ENCODE results near the gene DR1.

DNA sequence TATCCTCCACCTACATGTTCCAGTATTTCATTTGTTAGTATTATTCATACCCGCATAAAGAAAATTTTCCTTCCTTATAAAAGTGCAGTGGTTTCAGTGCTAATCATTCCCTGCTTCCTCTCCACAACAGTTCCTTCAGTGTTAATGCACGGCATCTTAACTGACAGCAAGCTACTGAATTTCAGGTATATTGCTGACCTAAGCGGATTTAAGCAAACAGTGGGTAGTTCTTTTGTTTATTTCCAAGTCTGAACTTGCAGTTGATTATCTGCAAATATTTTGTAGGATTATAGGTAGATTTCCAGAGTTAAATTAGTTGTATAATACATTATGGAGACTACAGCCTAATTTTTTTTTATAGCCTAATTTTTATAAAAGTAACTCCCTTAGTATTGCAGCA is 15.1 kb upstream of the DR1 start:
- TF ChIP-seq EZH2 (IDR thresholded peaks at IDR 0.05; ENCODE audit: insufficient read depth, poor library complexity, severe bottlenecking) (no peak), EZH2phosphoT487 (IDR thresholded peaks at IDR 0.05; ENCODE audit: insufficient read depth, low read depth) (no peak)
